K562 (cell line): Measurements from ENCODE around the gene ARFGAP1.

ENCODE experiments used
- ARHGAP35 ChIP-seq: fragments of 450-650 bp; IDR thresholded peaks from 2 replicates; pipeline ENCODE4 v1.6.1; 2018; ENCODE audit not compliant: partially characterized antibody
- CREB3L1 ChIP-seq: fragments of 450-650 bp; IDR thresholded peaks from 2 replicates; pipeline ENCODE4 v1.6.1; 2014; ENCODE audit warnings: low read depth, mild to moderate bottlenecking, moderate library complexity, borderline replicate concordance
- ELF2 ChIP-seq: fragments of 250-450 bp; sonication (Bioruptor Pico); IDR thresholded peaks from 2 replicates; pipeline ENCODE4 v1.5.0; 2021; ENCODE audit warnings: mild to moderate bottlenecking
- GABPA ChIP-seq: fragments of 200-800 bp; sonication (Bioruptor generic); conservative IDR thresholded peaks from 2 replicates; pipeline ENCODE4 v1.6.1; 2016; ENCODE audit warnings: low read depth, missing genetic modification characterization, missing compliant biosample characterization
- POLR2AphosphoS5 ChIP-seq: IDR thresholded peaks from 2 replicates; pipeline ENCODE4 v1.6.1; 2011; ENCODE audit warnings: mild to moderate bottlenecking, low read depth, low read length, moderate library complexity; ENCODE audit not compliant: control insufficient read depth, insufficient read depth
- SRF ChIP-seq, 2 experiments: fragments of 250-450, 450-650 bp in 1 of 2; sonication (Bioruptor Pico) in 1 of 2; sonication (generic) in 1 of 2; formaldehyde crosslinking; IDR thresholded peaks; 2 replicates each; pipeline versions ENCODE4 v1.5.0 to v1.5.1; 2020 to 2022; ENCODE audit warnings: mild to moderate bottlenecking in 1 of 2, missing genetic modification reagents in 1 of 2
- YY1 ChIP-seq, 3 experiments: IDR thresholded peaks; 2 replicates each; pipeline ENCODE4 v1.6.1; 2011; ENCODE audit warnings: low read length in 2 of 3, mild to moderate bottlenecking in 2 of 3, moderate library complexity in 2 of 3, borderline replicate concordance in 1 of 3, control low read depth in 1 of 3, low read depth in 1 of 3; ENCODE audit not compliant: insufficient read depth in 3 of 3, insufficient replicate concordance in 2 of 3, control insufficient read depth in 1 of 3, insufficient read length in 1 of 3; ENCODE audit errors: extremely low read depth in 1 of 3
- TF ChIP-seq, protein P1 (sequence below), 2 experiments: fragments of 450-650 bp in 1 of 2; IDR thresholded peaks; 2 replicates each; pipeline ENCODE4 v1.6.1; 2011 to 2017; ENCODE audit warnings: low read depth in 2 of 2, antibody characterized with exemption in 1 of 2, borderline replicate concordance in 1 of 2, low read length in 1 of 2, mild to moderate bottlenecking in 1 of 2, mixed read lengths in 1 of 2; ENCODE audit not compliant: control insufficient read depth in 1 of 2

DNA sequence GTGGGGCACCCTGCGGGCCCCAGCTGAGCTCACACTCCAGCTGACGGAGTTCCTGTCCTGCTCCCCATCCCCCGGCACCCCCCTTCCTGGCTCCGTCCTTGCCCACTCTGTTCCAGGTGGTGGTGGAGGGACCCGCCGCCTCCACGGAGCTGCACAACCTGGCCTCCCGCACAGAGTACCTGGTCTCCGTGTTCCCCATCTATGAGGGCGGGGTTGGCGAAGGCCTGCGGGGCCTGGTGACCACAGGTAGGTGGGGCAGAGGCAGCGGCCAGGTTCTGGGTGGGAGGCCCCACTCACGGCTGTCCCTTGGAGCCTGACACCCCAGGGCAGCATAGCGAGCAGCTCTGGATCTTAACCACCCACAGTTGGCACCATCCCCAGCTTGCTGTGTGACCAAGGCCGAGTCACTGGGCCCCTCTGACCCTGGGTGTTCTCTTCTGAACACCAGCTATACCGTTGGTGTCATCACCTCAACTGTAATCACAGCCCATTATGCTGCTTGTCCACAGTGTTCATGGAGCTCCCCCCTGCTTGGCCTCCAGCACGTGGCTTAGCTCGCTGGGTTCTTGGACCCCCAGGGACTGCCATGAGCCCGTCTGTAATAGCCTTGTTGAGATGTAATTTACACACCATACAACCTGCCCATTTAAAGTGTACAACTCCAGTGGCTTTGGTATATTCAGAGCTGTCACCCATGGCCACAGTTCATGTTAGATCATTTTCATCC, 37.8 kb downstream of the ARFGAP1 start:
- no peak for TF ChIP-seq GABPA (tag)
- TF ChIP-seq, protein P1, sequence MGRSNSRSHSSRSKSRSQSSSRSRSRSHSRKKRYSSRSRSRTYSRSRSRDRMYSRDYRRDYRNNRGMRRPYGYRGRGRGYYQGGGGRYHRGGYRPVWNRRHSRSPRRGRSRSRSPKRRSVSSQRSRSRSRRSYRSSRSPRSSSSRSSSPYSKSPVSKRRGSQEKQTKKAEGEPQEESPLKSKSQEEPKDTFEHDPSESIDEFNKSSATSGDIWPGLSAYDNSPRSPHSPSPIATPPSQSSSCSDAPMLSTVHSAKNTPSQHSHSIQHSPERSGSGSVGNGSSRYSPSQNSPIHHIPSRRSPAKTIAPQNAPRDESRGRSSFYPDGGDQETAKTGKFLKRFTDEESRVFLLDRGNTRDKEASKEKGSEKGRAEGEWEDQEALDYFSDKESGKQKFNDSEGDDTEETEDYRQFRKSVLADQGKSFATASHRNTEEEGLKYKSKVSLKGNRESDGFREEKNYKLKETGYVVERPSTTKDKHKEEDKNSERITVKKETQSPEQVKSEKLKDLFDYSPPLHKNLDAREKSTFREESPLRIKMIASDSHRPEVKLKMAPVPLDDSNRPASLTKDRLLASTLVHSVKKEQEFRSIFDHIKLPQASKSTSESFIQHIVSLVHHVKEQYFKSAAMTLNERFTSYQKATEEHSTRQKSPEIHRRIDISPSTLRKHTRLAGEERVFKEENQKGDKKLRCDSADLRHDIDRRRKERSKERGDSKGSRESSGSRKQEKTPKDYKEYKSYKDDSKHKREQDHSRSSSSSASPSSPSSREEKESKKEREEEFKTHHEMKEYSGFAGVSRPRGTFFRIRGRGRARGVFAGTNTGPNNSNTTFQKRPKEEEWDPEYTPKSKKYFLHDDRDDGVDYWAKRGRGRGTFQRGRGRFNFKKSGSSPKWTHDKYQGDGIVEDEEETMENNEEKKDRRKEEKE (IDR thresholded peaks at IDR 0.05; ENCODE audit: borderline replicate concordance in 1 of 2, control insufficient read depth in 1 of 2, low read depth in 2 of 2, low read length in 1 of 2): no peak
- TF ChIP-seq YY1 (IDR thresholded peaks at IDR 0.05; ENCODE audit: borderline replicate concordance in 1 of 3, control insufficient read depth in 1 of 3, extremely low read depth in 1 of 3, insufficient read depth in 3 of 3, insufficient read length in 1 of 3, insufficient replicate concordance in 2 of 3, low read depth in 1 of 3, low read length in 2 of 3): no peak
- no peak for TF ChIP-seq ARHGAP35
- no peak for TF ChIP-seq POLR2AphosphoS5
- no peak for TF ChIP-seq SRF (CRISPR knock-in tag; IDR thresholded peaks at IDR 0.05)
- no peak for TF ChIP-seq ELF2 (CRISPR knock-in tag)
- TF ChIP-seq CREB3L1: no peak
